ENCODE results near the gene PLCL1.

- TF ChIP-seq ZSCAN18 (CRISPR knock-in tag; IDR thresholded peaks at IDR 0.05) (no peak), E2F4 (CRISPR knock-in tag; IDR thresholded peaks at IDR 0.05; ENCODE audit: borderline replicate concordance, low read depth) (no peak)
These were observed 251.3 kb downstream of the PLCL1 start for GRCh38 chr2:198055716-198056115.

All from WTC11 (cell line).